Neural cell (in vitro differentiated cells): ENCODE measurements around the gene ULK3. TPM values are rescaled to one million over a fixed set of nuclear protein-coding genes. Genes with fewer than 3 reads are reported as not detected.

Source experiments
- H2AFZ ChIP-seq: fragments of 200-600, 300-800 bp; sonication (generic), shearing (Covaris generic); 2 replicates; pipeline ENCODE4 v1.6.0; 2014; ENCODE audit warnings: low read depth, mild to moderate bottlenecking, antibody characterized with exemption, low read length, moderate library complexity
- H3F3A ChIP-seq: fragments of 200-600 bp; shearing (Covaris generic); 2 replicates; pipeline ENCODE4 v1.6.1; 2016; ENCODE audit warnings: mild to moderate bottlenecking, moderate library complexity, mixed read lengths, antibody characterized with exemption, low read length; ENCODE audit not compliant: insufficient read depth, poor library complexity, severe bottlenecking
- H3K27ac ChIP-seq: fragments of 200-600, 300-800 bp; sonication (generic), shearing (Covaris generic); 2 replicates; pipeline ENCODE4 v1.5.1; 2014; ENCODE audit warnings: mild to moderate bottlenecking, low read length, moderate library complexity
- H3K27me3 ChIP-seq: fragments of 300-800, 200-600 bp; sonication (generic), shearing (Covaris generic); 2 replicates; pipeline ENCODE4 v1.6.0; 2014; ENCODE audit warnings: mild to moderate bottlenecking, low read depth, low read length, moderate library complexity; ENCODE audit not compliant: insufficient read depth
- H3K36me3 ChIP-seq: fragments of 300-800, 200-600 bp; sonication (generic), shearing (Covaris generic); 2 replicates; pipeline ENCODE4 v1.5.1; 2014; ENCODE audit warnings: mild to moderate bottlenecking, antibody characterized with exemption, low read length, moderate library complexity; ENCODE audit not compliant: insufficient read depth
- H3K4me2 ChIP-seq: fragments of 300-800, 200-600 bp; sonication (generic), shearing (Covaris generic); 2 replicates; pipeline ENCODE4 v1.6.0; 2014; ENCODE audit warnings: mild to moderate bottlenecking, low read length
- H3K4me3 ChIP-seq: fragments of 300-800, 200-600 bp; sonication (generic), shearing (Covaris generic); 2 replicates; pipeline ENCODE4 v1.5.1; 2014; ENCODE audit warnings: mild to moderate bottlenecking, low read length, moderate library complexity
- H3K79me2 ChIP-seq: fragments of 200-600 bp; shearing (Covaris generic); replicated peaks from 2 replicates; pipeline ENCODE4 v1.6.0; 2014; ENCODE audit warnings: mild to moderate bottlenecking, low read length, moderate library complexity; ENCODE audit not compliant: insufficient read depth
- H3K9ac ChIP-seq: fragments of 300-800, 200-600 bp; sonication (generic), shearing (Covaris generic); 2 replicates; pipeline ENCODE4 v1.6.1; 2016; ENCODE audit warnings: mild to moderate bottlenecking, low read length, mixed read lengths
- H3K9me2 ChIP-seq: fragments of 200-600 bp; shearing (Covaris generic); 2 replicates; pipeline ENCODE4 v1.6.1; 2016; ENCODE audit warnings: mild to moderate bottlenecking, low read length, mixed read lengths; ENCODE audit not compliant: insufficient read depth
- H3K9me3 ChIP-seq: fragments of 200-600, 300-800 bp; sonication (generic), shearing (Covaris generic); 2 replicates; pipeline ENCODE4 v1.6.1; 2016; ENCODE audit warnings: mild to moderate bottlenecking, mixed run types, low read length, moderate library complexity, mixed read lengths
- H4K20me1 ChIP-seq: fragments of 200-600 bp; shearing (Covaris generic); 2 replicates; pipeline ENCODE4 v1.6.1; 2016; ENCODE audit warnings: mild to moderate bottlenecking, mixed run types; ENCODE audit not compliant: insufficient read depth
- EP300 ChIP-seq: fragments of 450-650 bp; conservative IDR thresholded peaks from 2 replicates; pipeline ENCODE4 v1.6.1; 2014; ENCODE audit warnings: antibody characterized with exemption, mild to moderate bottlenecking, moderate library complexity; ENCODE audit not compliant: poor library complexity, severe bottlenecking
- EZH2 ChIP-seq: fragments of 200-600, 300-800 bp; shearing (Covaris generic), sonication (generic); IDR thresholded peaks from 2 replicates; pipeline ENCODE4 v1.6.1; 2014; ENCODE audit warnings: antibody characterized with exemption, low read length, borderline replicate concordance, mild to moderate bottlenecking; ENCODE audit not compliant: insufficient read depth, poor library complexity, severe bottlenecking
- MXI1 ChIP-seq: fragments of 450-650 bp; conservative IDR thresholded peaks from 2 replicates; pipeline ENCODE4 v1.6.1; 2014; ENCODE audit warnings: antibody characterized with exemption, mild to moderate bottlenecking; ENCODE audit not compliant: poor library complexity, severe bottlenecking
- POLR2AphosphoS5 ChIP-seq: IDR thresholded peaks from 2 replicates; pipeline ENCODE4 v1.6.1; 2012
- RAD21 ChIP-seq: fragments of 450-650 bp; conservative IDR thresholded peaks from 2 replicates; pipeline ENCODE4 v1.6.1; 2014; ENCODE audit warnings: antibody characterized with exemption, mild to moderate bottlenecking, moderate library complexity
- SMC3 ChIP-seq: fragments of 450-650 bp; conservative IDR thresholded peaks from 2 replicates; pipeline ENCODE4 v1.6.1; 2014; ENCODE audit warnings: antibody characterized with exemption, mild to moderate bottlenecking, moderate library complexity; ENCODE audit not compliant: poor library complexity
- TAF1 ChIP-seq: IDR thresholded peaks from 2 replicates; pipeline ENCODE4 v1.6.1; 2012; ENCODE audit warnings: low read depth
- polyA plus RNA-seq: library from polyadenylated mRNA; depleted of rRNA; stranded (reverse); fragments of >200 nt; gene quantifications from 2 replicates; pipeline ENCODE4 v1.2.3, GENCODE V29; 2014
- TF ChIP-seq, protein P1 (sequence below): fragments of 450-650 bp; IDR thresholded peaks from 2 replicates; pipeline ENCODE4 v1.5.1; 2014; ENCODE audit warnings: antibody characterized with exemption, mild to moderate bottlenecking, moderate library complexity; ENCODE audit not compliant: poor library complexity, severe bottlenecking
- TF ChIP-seq, protein P2 (sequence below): IDR thresholded peaks from 2 replicates; pipeline ENCODE4 v1.6.1; 2012; ENCODE audit warnings: borderline replicate concordance

ULK3 gene
- polyA plus RNA-seq, 1 donor from 2014 or later = 193 TPM

DNA sequence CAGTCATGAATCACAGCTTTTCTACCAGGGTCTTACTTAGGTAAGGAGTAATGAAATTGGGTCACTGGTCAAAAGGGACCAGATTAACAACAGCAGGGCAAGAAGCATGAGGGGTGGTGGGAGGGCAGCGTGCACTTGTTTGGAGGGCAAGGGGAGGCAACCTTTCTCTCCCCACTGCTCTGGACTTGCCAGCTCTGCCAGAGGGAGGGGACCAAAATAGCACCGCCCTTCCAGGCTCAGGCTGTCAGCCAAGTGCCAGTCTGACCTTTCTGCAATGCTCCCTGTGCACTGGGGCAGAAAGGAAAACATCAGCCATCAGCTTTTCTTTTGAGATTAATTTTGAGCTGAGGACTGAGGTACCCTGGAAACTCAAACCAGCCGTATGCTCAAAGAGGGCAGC is 4.5 kb upstream of the ULK3 start:
- no peaks in the 10 kb centered on the region for H3F3A ChIP-seq
- no peaks in the 10 kb centered on the region for H3K27me3 ChIP-seq
- TF ChIP-seq, protein P1, sequence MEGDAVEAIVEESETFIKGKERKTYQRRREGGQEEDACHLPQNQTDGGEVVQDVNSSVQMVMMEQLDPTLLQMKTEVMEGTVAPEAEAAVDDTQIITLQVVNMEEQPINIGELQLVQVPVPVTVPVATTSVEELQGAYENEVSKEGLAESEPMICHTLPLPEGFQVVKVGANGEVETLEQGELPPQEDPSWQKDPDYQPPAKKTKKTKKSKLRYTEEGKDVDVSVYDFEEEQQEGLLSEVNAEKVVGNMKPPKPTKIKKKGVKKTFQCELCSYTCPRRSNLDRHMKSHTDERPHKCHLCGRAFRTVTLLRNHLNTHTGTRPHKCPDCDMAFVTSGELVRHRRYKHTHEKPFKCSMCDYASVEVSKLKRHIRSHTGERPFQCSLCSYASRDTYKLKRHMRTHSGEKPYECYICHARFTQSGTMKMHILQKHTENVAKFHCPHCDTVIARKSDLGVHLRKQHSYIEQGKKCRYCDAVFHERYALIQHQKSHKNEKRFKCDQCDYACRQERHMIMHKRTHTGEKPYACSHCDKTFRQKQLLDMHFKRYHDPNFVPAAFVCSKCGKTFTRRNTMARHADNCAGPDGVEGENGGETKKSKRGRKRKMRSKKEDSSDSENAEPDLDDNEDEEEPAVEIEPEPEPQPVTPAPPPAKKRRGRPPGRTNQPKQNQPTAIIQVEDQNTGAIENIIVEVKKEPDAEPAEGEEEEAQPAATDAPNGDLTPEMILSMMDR = no peak
- TF ChIP-seq MXI1 (no peak), SMC3 (no peak), EP300 (no peak), EZH2 (no peak), TAF1 (no peak), RAD21 (no peak), POLR2AphosphoS5 (no peak)
- TF ChIP-seq, protein P2, sequence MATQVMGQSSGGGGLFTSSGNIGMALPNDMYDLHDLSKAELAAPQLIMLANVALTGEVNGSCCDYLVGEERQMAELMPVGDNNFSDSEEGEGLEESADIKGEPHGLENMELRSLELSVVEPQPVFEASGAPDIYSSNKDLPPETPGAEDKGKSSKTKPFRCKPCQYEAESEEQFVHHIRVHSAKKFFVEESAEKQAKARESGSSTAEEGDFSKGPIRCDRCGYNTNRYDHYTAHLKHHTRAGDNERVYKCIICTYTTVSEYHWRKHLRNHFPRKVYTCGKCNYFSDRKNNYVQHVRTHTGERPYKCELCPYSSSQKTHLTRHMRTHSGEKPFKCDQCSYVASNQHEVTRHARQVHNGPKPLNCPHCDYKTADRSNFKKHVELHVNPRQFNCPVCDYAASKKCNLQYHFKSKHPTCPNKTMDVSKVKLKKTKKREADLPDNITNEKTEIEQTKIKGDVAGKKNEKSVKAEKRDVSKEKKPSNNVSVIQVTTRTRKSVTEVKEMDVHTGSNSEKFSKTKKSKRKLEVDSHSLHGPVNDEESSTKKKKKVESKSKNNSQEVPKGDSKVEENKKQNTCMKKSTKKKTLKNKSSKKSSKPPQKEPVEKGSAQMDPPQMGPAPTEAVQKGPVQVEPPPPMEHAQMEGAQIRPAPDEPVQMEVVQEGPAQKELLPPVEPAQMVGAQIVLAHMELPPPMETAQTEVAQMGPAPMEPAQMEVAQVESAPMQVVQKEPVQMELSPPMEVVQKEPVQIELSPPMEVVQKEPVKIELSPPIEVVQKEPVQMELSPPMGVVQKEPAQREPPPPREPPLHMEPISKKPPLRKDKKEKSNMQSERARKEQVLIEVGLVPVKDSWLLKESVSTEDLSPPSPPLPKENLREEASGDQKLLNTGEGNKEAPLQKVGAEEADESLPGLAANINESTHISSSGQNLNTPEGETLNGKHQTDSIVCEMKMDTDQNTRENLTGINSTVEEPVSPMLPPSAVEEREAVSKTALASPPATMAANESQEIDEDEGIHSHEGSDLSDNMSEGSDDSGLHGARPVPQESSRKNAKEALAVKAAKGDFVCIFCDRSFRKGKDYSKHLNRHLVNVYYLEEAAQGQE = no peak
- H3K4me2 ChIP-seq = no peak overlapping the region
- no peaks in the 10 kb centered on the region for H3K36me3 ChIP-seq
- H3K9ac ChIP-seq = no peak overlapping the region
- no peaks in the 10 kb centered on the region for H3K9me2 ChIP-seq
- H3K79me2 ChIP-seq = no peaks in the 10 kb centered on the region
- no peak overlapping the region for H2AFZ ChIP-seq
- H3K27ac ChIP-seq = no peak overlapping the region
- no peaks in the 10 kb centered on the region for H4K20me1 ChIP-seq
- H3K4me3 ChIP-seq = no peak overlapping the region
- H3K9me3 ChIP-seq = no peaks in the 10 kb centered on the region

DNA sequence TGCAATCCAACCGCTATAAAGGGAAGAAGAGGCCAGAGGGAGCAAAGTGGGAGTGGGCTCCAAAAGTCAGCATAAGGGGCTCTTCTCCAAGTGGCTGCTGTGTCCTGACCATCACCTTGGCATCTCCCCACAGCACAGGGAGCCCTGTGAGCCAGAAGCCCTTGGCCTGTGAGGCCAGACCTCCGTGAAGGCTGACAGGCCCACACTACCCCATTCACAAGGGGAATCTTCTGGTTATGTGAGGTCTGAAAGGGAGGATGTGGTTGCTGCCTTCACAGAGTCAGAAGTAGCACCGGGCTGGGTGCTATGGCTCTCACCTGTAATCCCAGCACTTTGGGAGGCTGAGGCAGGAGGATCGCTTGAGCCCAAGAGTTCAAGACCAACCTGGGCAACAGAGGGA is 2.6 kb upstream of the ULK3 start:
- H3K9ac ChIP-seq = no peak overlapping the region
- no peaks in the 10 kb centered on the region for H3K9me2 ChIP-seq
- TF ChIP-seq RAD21 (no peak), EZH2 (no peak), SMC3 (no peak), TAF1 (no peak), POLR2AphosphoS5 (no peak), EP300 (no peak), MXI1 (no peak)
- TF ChIP-seq, protein P2 = no peak
- TF ChIP-seq, protein P1 = no peak
- H3K27me3 ChIP-seq = no peaks in the 10 kb centered on the region
- H3K27ac ChIP-seq = no peak overlapping the region
- H3F3A ChIP-seq = no peaks in the 10 kb centered on the region
- no peaks in the 10 kb centered on the region for H4K20me1 ChIP-seq
- no peaks in the 10 kb centered on the region for H3K79me2 ChIP-seq
- H2AFZ ChIP-seq = no peak overlapping the region
- H3K36me3 ChIP-seq = no peaks in the 10 kb centered on the region
- H3K4me3 ChIP-seq = no peak overlapping the region
- H3K4me2 ChIP-seq = no peak overlapping the region
- H3K9me3 ChIP-seq = no peaks in the 10 kb centered on the region
